Endothelial cell of umbilical vein (primary cell): Measurements from ENCODE around the gene ATP13A3. TPM values are rescaled to one million over a fixed set of nuclear protein-coding genes. Genes with fewer than 3 reads are reported as not detected.
A peak's percentile ranks its signal among the peaks of the same experiment; 100 is the strongest.

Source experiments
- BruUV-seq: library from RNA; stranded (reverse); fragments of 400-500 nt; replicated peaks from 2 replicates; lab custom pipeline; 2021; lab: Mats Ljungman, UMichigan
- CTCF ChIA-PET: fragments of 300-600, 350-600 bp; sonication (Branson Sonifier 250); formaldehyde crosslinking; loops from one replicate; lab custom pipeline; 2021; ENCODE audit warnings: antibody characterized with exemption, inconsistent platforms; lab: Charles Lee
- POLR2A ChIA-PET: fragments of 300-600, 350-600 bp; sonication (Branson Sonifier 250); formaldehyde crosslinking; loops from one replicate; lab custom pipeline; 2021; ENCODE audit warnings: antibody characterized with exemption, inconsistent platforms; lab: Charles Lee
- DNase-seq: peaks from one replicate; pipeline ENCODE4 v3.0.0-alpha.2; 2011; ENCODE audit warnings: low read depth, low spot score
- FAIRE-seq: peaks from 2 replicates; lab custom pipeline; 2011; peaks lifted over from hg19 to GRCh38; lab: Jason Lieb, UNC
- H2AFZ ChIP-seq: 2 replicates; pipeline ENCODE4 v1.6.0; 2012; ENCODE audit warnings: low read depth, low read length, control low read depth, inconsistent platforms
- H3K27ac ChIP-seq: 2 replicates; pipeline ENCODE4 v1.5.1; 2011; ENCODE audit warnings: low read depth, mild to moderate bottlenecking, control low read depth, low read length, moderate library complexity; ENCODE audit not compliant: insufficient read depth
- H3K27me3 ChIP-seq, 2 experiments: 2 replicates each; pipeline versions ENCODE4 v1.6.0 to v1.6.1; 2011; ENCODE audit warnings: low read length in 2 of 2, mixed read lengths in 1 of 2; ENCODE audit not compliant: control insufficient read depth in 2 of 2, insufficient read depth in 2 of 2
- H3K36me3 ChIP-seq, 2 experiments: 2 replicates in 1 of 2; 3 replicates in 1 of 2; pipeline ENCODE4 v1.5.1; 2011; ENCODE audit warnings: low read length in 2 of 2, mild to moderate bottlenecking in 1 of 2, moderate library complexity in 1 of 2; ENCODE audit not compliant: control insufficient read depth in 2 of 2, insufficient read depth in 2 of 2; ENCODE audit errors: extremely low read depth in 1 of 2
- H3K4me1 ChIP-seq: 3 replicates; pipeline ENCODE4 v1.5.1; 2011; ENCODE audit warnings: mild to moderate bottlenecking, low read length; ENCODE audit not compliant: control insufficient read depth, insufficient read depth; ENCODE audit errors: extremely low read depth
- H3K4me2 ChIP-seq: 2 replicates; pipeline ENCODE4 v1.6.1; 2011; ENCODE audit warnings: low read length, control low read depth, mixed read lengths; ENCODE audit not compliant: insufficient read depth
- H3K4me3 ChIP-seq, 3 experiments: fragments of 200-600 bp in 1 of 3; sonication (generic), shearing (Covaris generic) in 1 of 3; replicated peaks in 1 of 3; 2 replicates each; pipeline ENCODE4 v1.5.1; 2011 to 2016; ENCODE audit warnings: control low read depth in 3 of 3, low read length in 3 of 3, mild to moderate bottlenecking in 2 of 3, inconsistent platforms in 1 of 3, low read depth in 1 of 3, moderate library complexity in 1 of 3; ENCODE audit not compliant: insufficient read depth in 1 of 3
- H3K79me2 ChIP-seq: 2 replicates; pipeline ENCODE4 v1.6.0; 2012; ENCODE audit warnings: low read length, inconsistent platforms; ENCODE audit not compliant: control insufficient read depth, insufficient read depth
- H3K9ac ChIP-seq: replicated peaks from 2 replicates; pipeline ENCODE3; 2011; ENCODE audit warnings: low read length, control low read depth; ENCODE audit not compliant: insufficient read depth; ENCODE audit errors: extremely low read depth
- H3K9me1 ChIP-seq: replicated peaks from 3 replicates; pipeline ENCODE4 v1.6.0; 2011; ENCODE audit warnings: mild to moderate bottlenecking, low read length; ENCODE audit not compliant: control insufficient read depth, insufficient read depth; ENCODE audit errors: extremely low read depth
- H3K9me3 ChIP-seq: replicated peaks from 2 replicates; pipeline ENCODE4 v1.5.1; 2012; ENCODE audit warnings: low read length, inconsistent platforms; ENCODE audit not compliant: control insufficient read depth, insufficient read depth
- H4K20me1 ChIP-seq: replicated peaks from 2 replicates; pipeline ENCODE3; 2011; ENCODE audit warnings: mild to moderate bottlenecking, low read length; ENCODE audit not compliant: control insufficient read depth, insufficient read depth; ENCODE audit errors: extremely low read depth
- CTCF ChIP-seq, 2 donors: IDR thresholded peaks; 1 replicate in 1 of 2; 2 replicates in 1 of 2; pipeline ENCODE4 v1.5.1; 2011; ENCODE audit warnings: low read length in 2 of 2, mild to moderate bottlenecking in 2 of 2, moderate library complexity in 2 of 2, control low read depth in 1 of 2, inconsistent platforms in 1 of 2, low read depth in 1 of 2; ENCODE audit not compliant: insufficient read depth in 1 of 2; ENCODE audit errors: extremely low read depth in 1 of 2
- EZH2 ChIP-seq: IDR thresholded peaks from 2 replicates; pipeline ENCODE4 v1.6.1; 2012; ENCODE audit warnings: borderline replicate concordance, low read depth, mild to moderate bottlenecking, moderate library complexity, low read length, inconsistent platforms; ENCODE audit not compliant: severe bottlenecking
- FOS ChIP-seq: IDR thresholded peaks from 2 replicates; pipeline ENCODE4 v1.6.1; 2011; ENCODE audit warnings: mild to moderate bottlenecking, low read length, moderate library complexity, borderline replicate concordance; ENCODE audit not compliant: insufficient read depth
- GATA2 ChIP-seq: IDR thresholded peaks from 2 replicates; pipeline ENCODE4 v1.7.0; 2011; ENCODE audit warnings: low read depth, mild to moderate bottlenecking, moderate library complexity, mixed read lengths, low read length; ENCODE audit not compliant: insufficient read length, insufficient read depth
- JUN ChIP-seq: IDR thresholded peaks from 2 replicates; pipeline ENCODE4 v1.6.1; 2011; ENCODE audit warnings: borderline replicate concordance, low read depth; ENCODE audit not compliant: insufficient read length, insufficient read depth
- MYC ChIP-seq: IDR thresholded peaks from one replicate; pipeline ENCODE4 v1.6.1; 2011; ENCODE audit warnings: mild to moderate bottlenecking, low read depth, low read length
- POLR2A ChIP-seq: IDR thresholded peaks from 2 replicates; pipeline ENCODE4 v1.6.1; 2012; ENCODE audit warnings: low read depth, mild to moderate bottlenecking, control low read depth, low read length
- POLR2AphosphoS5 ChIP-seq: IDR thresholded peaks from 2 replicates; pipeline ENCODE4 v1.6.1; 2012; ENCODE audit warnings: low read depth, mild to moderate bottlenecking, control low read depth, low read length, moderate library complexity; ENCODE audit not compliant: insufficient read depth
- dilution Hi-C: fragments of 300-500 bp; cut with MboI; formaldehyde crosslinking; loops from one replicate; pipeline ENCODE4 v1.15.0; 2019; ENCODE audit warnings: low sequenced_read_pairs; ENCODE audit not compliant: extremely low pct_ligation_motif_present
- intact Hi-C: fragments of 100-400 bp; cut with micrococcal nuclease; formaldehyde crosslinking; loops from one replicate; pipeline ENCODE4 v1.10.0; 2022
- polyA plus RNA-seq, 4 experiments: library from polyadenylated mRNA; depleted of rRNA in 3 of 4; stranded (reverse) in 3 of 4; unstranded in 1 of 4; fragments of >200 nt; gene quantifications; 2 replicates each; pipeline versions ENCODE4 v1.2.1 to v1.2.3, GENCODE V29; 2011 to 2012; ENCODE audit warnings: missing spikeins in 1 of 4
- total RNA-seq: library from RNA; stranded (reverse); gene quantifications from 2 replicates; pipeline ENCODE4 v1.2.3, GENCODE V29; 2021
- TF ChIP-seq, protein P1 (sequence below): IDR thresholded peaks from 2 replicates; pipeline ENCODE4 v1.6.1; 2011; ENCODE audit not compliant: insufficient read depth, insufficient read length

ATP13A3 gene
- total and polyA plus RNA-seq, 2 donors (not counting 3 experiments of a cell fraction or from before 2014, with no cell fraction given) = 12.0 to 59.0 TPM

GRCh38 chr3:194485468-194485880, 1.3 kb downstream of the ATP13A3 start:
- no peak for TF ChIP-seq MYC
- no peak for TF ChIP-seq FOS
- TF ChIP-seq, protein P1, sequence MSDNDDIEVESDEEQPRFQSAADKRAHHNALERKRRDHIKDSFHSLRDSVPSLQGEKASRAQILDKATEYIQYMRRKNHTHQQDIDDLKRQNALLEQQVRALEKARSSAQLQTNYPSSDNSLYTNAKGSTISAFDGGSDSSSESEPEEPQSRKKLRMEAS = no peak
- no peak for TF ChIP-seq POLR2AphosphoS5
- no peak for TF ChIP-seq POLR2A
- TF ChIP-seq EZH2 = no peak
- no peak for TF ChIP-seq GATA2
- no peak for TF ChIP-seq JUN
- no peak for TF ChIP-seq CTCF (IDR thresholded peaks at IDR 0.05; ENCODE audit: extremely low read depth in 1 of 2, insufficient read depth in 1 of 2, low read depth in 1 of 2, low read length in 2 of 2)
- peak overlapping the region; percentile 69 for H3K9ac ChIP-seq
- dilution Hi-C loops (no loop called here), intact Hi-C loops (no loop called here)
- BruUV-seq = no TSS peak
- peaks cover 54% of the 10 kb centered on the region for H3K79me2 ChIP-seq
- peak overlapping the region; percentile 96 for H3K4me2 ChIP-seq
- ChIA-PET POLR2A (no interaction called here), CTCF (interaction anchor here (1.0 to 3.4 kb wide), 7 partner anchors 13 to 108 kb away, joined by 3 to 26 read pairs (median 16); no protein-coding TSS in a partner anchor)
- peak; percentile 35 for DNase-seq
- H3K4me3 ChIP-seq = peak overlapping the region; percentile 14 to 81 (median 72)
- no peaks in the 10 kb centered on the region for H3K27me3 ChIP-seq
- no peaks in the 10 kb centered on the region for H4K20me1 ChIP-seq
- peaks cover 32% of the 10 kb centered on the region for H3K4me1 ChIP-seq
- no peaks in the 10 kb centered on the region for H3K36me3 ChIP-seq
- H3K9me3 ChIP-seq = no peaks in the 10 kb centered on the region
- peak overlapping the region; percentile 62 for H3K27ac ChIP-seq
- no peaks in the 10 kb centered on the region for H3K9me1 ChIP-seq
- no peak overlapping the region for H2AFZ ChIP-seq
- no peak for FAIRE-seq
